Activated T-helper 1 cell treated with anti-CD3 and anti-CD28 coated beads, Interleukin-2, amount 50 U/mL, for 16 hours (primary cell): ENCODE results near the gene MYH7.

ENCODE experiments used
- DNase-seq, 2 donors: peaks; one replicate each; pipeline ENCODE4 v3.0.0-alpha.2; 2020; ENCODE audit warnings: low read depth in 1 of 2, low spot score in 1 of 2

Gene MYH7

GRCh38 chr14:23373041-23373440 lies 62.4 kb downstream of the MYH7 start:
- DNase-seq: no peak

DNA sequence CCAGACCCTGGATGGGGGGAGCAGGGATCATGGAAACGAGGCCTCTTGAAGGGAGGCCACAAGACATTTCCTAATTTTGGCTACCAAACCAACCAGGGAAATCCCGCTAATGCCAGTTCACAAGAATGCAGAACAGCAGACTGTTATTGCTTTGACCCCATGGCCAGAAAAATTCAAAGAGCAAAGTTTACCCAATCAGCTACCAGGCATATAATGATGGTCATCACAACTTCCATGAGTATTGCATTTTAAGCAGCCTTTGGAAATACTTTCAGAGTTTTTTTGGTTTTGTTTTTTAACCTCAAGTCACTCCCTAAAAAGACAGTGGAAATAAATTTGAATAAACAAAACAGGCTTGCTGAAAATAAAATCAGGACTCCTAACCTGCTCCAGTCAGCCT lies 63.0 kb downstream of the MYH7 start, which contains the start of gene IL25:
TSS of gene IL25 (plus strand) at position 301 of the 400 bp plus-strand sequence.
- DNase-seq: no peak

- DNase-seq: no peak
Measured at GRCh38 chr14:23371865-23372264, 63.6 kb downstream of the MYH7 start.

DNA sequence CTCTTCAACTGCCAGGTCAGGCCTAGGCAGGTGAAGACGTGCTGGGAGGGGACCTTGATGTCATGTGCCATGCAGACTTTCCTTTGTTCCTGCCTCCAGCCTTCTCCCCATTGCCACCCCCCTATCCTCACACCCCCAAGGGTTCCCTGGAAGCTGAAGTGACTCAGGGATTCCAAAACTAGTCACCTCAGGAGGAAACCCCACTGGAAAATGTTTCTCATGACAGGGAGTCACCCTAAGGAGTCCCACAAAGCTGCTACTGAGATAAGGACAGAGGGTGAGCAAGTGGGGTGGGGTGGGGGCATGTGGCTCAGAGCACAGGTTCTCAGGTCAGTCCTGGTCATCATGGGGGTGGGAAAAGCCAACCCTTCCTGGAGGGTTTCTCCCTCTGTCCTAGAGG lies 65.2 kb downstream of the MYH7 start:
- no peak for DNase-seq

DNA sequence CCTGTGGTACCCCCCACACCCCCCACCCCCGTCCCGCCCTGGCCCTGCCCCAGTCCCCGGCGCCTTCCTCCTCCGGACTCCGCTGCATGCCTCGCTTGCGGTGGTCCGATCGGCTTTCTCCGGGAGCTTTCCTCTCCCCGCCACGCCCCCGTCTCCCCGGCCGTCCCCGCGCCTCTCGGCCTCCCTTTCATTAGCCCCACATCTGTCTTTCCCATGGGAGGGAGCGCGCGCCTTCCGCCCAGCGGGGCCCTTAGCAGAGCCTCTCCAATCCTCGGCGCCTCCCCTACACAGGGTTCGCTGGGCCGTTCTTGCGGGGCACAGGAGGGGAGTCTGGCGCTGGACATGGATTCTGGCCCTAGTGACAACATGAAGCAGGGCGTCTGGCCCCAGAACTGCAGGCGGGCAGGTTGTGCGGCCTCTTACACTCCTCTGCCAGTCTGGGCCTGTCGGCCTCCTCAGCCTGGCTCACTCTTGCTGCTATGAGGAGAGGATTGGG lies 69.0 kb downstream of the MYH7 start:
- no peak for DNase-seq

DNA sequence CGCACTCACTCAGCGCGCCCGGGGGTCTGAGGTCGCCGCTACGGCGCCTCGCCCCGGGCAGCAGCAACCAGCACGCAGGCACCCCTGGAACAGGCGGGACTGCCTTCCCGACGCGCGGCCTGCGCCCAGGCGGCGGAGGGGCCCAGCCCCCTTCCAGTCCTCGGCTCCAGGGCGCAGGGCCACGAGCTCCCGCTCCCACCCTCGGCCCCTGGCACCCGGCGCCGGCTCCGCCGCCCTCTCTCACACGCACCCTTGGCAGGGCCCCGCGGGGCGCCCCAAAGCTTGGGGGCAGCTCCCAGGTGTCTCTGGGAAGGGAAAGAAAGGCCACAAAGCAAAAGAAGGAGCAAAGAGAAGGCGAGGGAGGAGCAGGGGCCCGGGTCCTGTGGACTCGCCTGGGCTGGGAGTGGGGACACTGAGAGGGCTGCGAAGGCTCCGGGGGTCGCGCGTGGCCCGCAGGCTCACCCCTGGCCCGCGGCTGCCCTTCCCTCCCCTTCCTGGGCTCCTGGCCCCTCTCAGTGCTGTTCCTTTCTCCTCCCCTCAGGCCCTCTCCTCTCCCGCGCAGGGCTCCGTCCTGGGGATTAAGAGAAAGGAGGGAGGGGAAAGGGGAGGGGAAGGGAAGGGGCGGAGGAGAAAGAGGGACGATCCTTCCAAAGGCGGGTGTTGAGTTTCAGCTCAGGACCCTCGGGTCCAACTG lies 69.6 kb downstream of the MYH7 start:
- no peak for DNase-seq

DNA sequence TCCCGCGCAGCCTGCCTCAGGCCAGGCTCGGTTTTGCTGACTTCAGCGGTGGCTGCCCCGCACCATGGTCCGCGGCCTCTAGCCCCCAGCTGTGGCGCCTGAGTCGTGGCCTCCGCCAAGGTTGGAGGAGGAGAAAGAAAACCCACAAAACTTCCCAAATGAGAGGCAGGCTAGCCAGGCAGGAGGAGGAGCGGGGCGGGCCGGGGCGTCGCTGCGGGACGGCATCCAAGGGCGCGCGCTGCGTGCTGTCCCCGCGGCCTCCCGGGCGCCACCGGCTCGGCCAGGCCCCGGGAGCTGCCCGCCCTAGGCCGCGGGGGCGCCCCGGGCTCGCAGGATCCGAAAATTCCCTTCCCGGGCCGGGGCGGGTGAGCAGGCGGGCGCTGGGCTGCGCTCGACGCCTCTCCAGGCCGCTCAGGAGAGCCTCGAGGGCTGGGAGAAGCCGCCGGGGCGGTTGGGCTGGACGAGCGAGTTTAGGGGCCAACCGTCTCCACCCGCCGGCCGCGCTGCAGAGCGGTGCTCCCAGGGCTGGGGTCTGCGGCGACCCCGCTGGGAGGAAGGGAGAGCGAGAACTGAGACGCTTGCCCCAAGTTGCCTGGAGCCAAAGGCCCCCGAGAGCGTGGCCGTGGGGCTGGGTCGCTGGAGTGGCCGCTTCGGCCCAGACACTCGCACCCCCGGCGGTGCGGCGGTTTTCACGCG lies 70.3 kb downstream of the MYH7 start, which contains the start of gene EFS:
TSS of gene EFS (minus strand) at position 137 of the 696 bp plus-strand sequence. CDS start 147 bp downstream, outside the sequence.
- DNase-seq: no peak

DNA sequence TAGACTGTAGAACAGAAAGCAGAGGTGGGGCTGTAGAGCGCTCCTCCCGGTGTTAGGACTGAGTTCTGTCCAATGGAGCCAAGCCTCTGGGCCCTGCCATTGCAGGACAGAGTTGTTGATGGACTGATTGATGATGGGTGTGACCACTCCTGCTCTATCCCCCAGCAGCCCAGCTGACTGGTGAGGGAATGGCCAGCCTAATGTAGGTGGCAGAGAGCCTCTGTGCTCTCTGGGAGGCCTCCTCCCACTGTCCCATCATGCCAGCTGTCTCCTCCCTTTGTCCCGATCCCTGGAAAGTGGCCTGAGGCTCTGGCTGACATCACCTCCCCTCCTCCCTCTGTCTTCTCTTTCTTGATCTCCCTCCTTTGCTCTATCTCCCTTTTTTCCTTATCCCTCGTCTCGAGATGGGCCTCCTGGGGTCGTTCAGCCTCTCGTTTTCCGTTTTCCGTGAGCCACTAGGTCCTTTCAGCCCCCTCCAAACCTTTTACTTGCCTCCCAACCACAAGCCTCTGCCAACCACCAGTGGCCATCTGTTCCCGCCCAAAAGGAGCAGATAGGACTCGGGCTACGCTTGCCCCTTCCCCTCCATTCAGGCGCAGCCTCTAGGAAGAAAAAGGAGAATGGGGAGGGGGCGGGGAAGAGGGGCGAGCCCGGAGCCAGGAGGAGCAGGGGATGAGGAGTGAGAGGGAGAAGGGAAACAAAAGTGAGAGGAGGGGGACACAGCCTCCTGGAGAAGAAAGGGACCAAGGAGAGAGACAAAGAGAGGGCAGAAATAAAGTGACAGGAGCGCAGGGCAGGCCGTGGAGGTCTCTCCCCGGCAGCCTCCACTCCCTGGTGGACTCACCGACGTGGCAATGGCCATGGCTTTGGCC lies 71.1 kb downstream of the MYH7 start:
- DNase-seq: no peak
